Endodermal cell (in vitro differentiated cells): Measurements from ENCODE around the gene TUFM. TPM values are rescaled to one million over a fixed set of nuclear protein-coding genes. Genes with fewer than 3 reads are reported as not detected.

Experiments used
- DNase-seq: peaks from one replicate; pipeline ENCODE4 v3.0.0-alpha.2; 2017
- H3K27ac ChIP-seq: 2 replicates; pipeline ENCODE4 v1.5.1; 2013; ENCODE audit warnings: mild to moderate bottlenecking, low read depth, low read length, moderate library complexity
- H3K27me3 ChIP-seq: 2 replicates; pipeline ENCODE4 v1.6.1; 2013; ENCODE audit warnings: mild to moderate bottlenecking, low read length, moderate library complexity; ENCODE audit not compliant: insufficient read depth, control insufficient read depth, poor library complexity, severe bottlenecking
- H3K36me3 ChIP-seq: 2 replicates; pipeline ENCODE4 v1.7.0; 2013; ENCODE audit warnings: mild to moderate bottlenecking, low read length, moderate library complexity; ENCODE audit not compliant: control insufficient read depth, insufficient read depth
- H3K4me1 ChIP-seq: one replicate; pipeline ENCODE4 v1.7.0; 2013; ENCODE audit warnings: low read length; ENCODE audit not compliant: control insufficient read depth, insufficient read depth
- H3K4me3 ChIP-seq: 2 replicates; pipeline ENCODE4 v1.5.1; 2013; ENCODE audit warnings: mild to moderate bottlenecking, low read length, moderate library complexity
- H3K9ac ChIP-seq: 2 replicates; pipeline ENCODE4 v1.6.1; 2013; ENCODE audit warnings: mild to moderate bottlenecking, low read length, moderate library complexity; ENCODE audit not compliant: poor library complexity, severe bottlenecking; ENCODE audit errors: extremely low read depth
- H3K9me3 ChIP-seq: 2 replicates; pipeline ENCODE4 v1.6.1; 2013; ENCODE audit warnings: mild to moderate bottlenecking, low read length, moderate library complexity; ENCODE audit not compliant: control insufficient read depth
- H3K27ac Mint-ChIP-seq: 2 replicates; pipeline ENCODE4 v1.8.0; 2020; ENCODE audit warnings: mixed read lengths
- H3K27me3 Mint-ChIP-seq: 2 replicates; pipeline ENCODE4 v1.8.0; 2021; ENCODE audit warnings: mild to moderate bottlenecking, mixed read lengths; ENCODE audit not compliant: insufficient read depth
- H3K36me3 Mint-ChIP-seq: 2 replicates; pipeline ENCODE4 v1.8.0; 2020; ENCODE audit warnings: low read depth, mixed read lengths
- H3K4me1 Mint-ChIP-seq: 2 replicates; pipeline ENCODE4 v1.8.0; 2020; ENCODE audit warnings: mixed read lengths
- H3K4me3 Mint-ChIP-seq: 2 replicates; pipeline ENCODE4 v1.8.0; 2020; ENCODE audit warnings: mild to moderate bottlenecking, moderate library complexity, mixed read lengths
- H3K9me3 Mint-ChIP-seq: 2 replicates; pipeline ENCODE4 v1.8.0; 2020; ENCODE audit warnings: mild to moderate bottlenecking, mixed read lengths
- WGBS, 2 experiments: methylation state at CpG; one replicate each; pipeline versions ENCODE4 v1.1.5 to v1.1.7; 2013; ENCODE audit warnings: missing lambda C conversion rate in 2 of 2, mixed read lengths in 1 of 2; ENCODE audit not compliant: insufficient coverage in 1 of 2, insufficient read length in 1 of 2; 5-methylcytosine and 5-hydroxymethylcytosine counted together
- total RNA-seq, 2 donors: library from RNA; stranded (reverse); fragmentation: NEBNext Ultra II Directional in 1 of 2; extraction: Animal tissue kit (Norgen Biotek cat#: 25700) in 1 of 2; gene quantifications; 2 replicates in 1 of 2; 3 replicates in 1 of 2; pipeline ENCODE4 v1.2.1, GENCODE V29; 2021
- TF ChIP-seq, protein P1 (sequence below): fragments of 200-600 bp; sonication (generic); conservative IDR thresholded peaks from 2 replicates; pipeline ENCODE4 v1.5.0; 2021; ENCODE audit warnings: antibody characterized with exemption, mild to moderate bottlenecking

The TUFM gene
- total RNA-seq, 2 donors from 2014 or later, result 158 to 165 TPM

DNA sequence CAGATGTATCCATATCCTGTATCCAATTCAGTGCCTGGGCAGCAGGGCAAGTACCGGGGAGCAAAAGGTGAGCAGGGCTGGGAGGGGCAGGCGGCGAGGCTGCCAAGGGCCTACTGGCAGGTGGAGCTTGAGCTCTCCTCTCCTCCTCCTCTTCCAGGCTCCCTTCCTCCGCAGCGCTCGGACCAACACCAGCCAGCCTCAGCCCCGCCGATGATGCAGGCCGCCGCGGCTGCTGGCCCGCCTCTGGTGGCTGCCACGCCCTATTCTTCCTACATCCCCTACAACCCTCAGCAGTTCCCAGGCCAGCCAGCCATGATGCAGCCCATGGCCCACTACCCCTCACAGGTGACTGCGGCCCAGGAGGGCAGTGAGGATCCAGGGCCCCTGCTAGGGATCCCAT is 11.8 kb downstream of the TUFM start:
- Histone ChIP-seq H3K4me3 (no peak overlapping the region), H3K9ac (no peak overlapping the region), H3K4me1 (no peaks in the 10 kb centered on the region), H3K9me3 (no peaks in the 10 kb centered on the region), H3K27ac (no peak overlapping the region), H3K27me3 (no peaks in the 10 kb centered on the region), H3K36me3 (peaks cover 85% of the 10 kb centered on the region)
- no peak for DNase-seq
- Mint-ChIP-seq H3K4me1 (no peaks in the 10 kb centered on the region), H3K27me3 (no peaks in the 10 kb centered on the region), H3K4me3 (no peak overlapping the region), H3K9me3 (no peaks in the 10 kb centered on the region), H3K36me3 (peaks cover 87% of the 10 kb centered on the region), H3K27ac (no peak overlapping the region)
- 96% methylated on average over 14 of the region's 14 CpGs; no CpG with 5 or more reads in 1 of the 2 experiments for WGBS, 2 experiments
- TF ChIP-seq, protein P1, sequence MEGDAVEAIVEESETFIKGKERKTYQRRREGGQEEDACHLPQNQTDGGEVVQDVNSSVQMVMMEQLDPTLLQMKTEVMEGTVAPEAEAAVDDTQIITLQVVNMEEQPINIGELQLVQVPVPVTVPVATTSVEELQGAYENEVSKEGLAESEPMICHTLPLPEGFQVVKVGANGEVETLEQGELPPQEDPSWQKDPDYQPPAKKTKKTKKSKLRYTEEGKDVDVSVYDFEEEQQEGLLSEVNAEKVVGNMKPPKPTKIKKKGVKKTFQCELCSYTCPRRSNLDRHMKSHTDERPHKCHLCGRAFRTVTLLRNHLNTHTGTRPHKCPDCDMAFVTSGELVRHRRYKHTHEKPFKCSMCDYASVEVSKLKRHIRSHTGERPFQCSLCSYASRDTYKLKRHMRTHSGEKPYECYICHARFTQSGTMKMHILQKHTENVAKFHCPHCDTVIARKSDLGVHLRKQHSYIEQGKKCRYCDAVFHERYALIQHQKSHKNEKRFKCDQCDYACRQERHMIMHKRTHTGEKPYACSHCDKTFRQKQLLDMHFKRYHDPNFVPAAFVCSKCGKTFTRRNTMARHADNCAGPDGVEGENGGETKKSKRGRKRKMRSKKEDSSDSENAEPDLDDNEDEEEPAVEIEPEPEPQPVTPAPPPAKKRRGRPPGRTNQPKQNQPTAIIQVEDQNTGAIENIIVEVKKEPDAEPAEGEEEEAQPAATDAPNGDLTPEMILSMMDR, result no peak

DNA sequence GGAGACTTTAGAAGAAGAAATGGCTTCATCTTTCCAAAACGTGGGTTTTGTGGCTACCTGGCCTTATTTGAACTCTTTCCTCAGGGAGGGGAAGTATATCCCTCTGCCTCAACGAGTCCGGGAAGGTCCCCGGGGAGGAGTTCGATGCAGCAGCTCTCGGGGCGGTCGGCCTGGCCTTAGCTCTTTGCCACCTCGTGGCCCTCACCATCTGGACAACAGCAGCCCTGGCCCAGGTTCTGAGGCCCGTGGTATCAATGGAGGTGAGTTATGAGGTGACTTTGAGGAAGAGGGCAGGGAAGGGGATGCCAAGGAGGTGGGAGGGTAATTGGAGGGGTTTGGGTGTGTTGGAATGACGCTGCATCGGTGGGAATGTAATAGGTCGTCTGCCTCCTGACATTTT is 15.6 kb downstream of the TUFM start:
- H3K9me3 Mint-ChIP-seq, result no peaks in the 10 kb centered on the region
- TF ChIP-seq, protein P1, result no peak
- peak overlapping the region; percentile 20 for H3K27ac Mint-ChIP-seq
- Histone ChIP-seq H3K4me1 (no peaks in the 10 kb centered on the region), H3K9me3 (no peaks in the 10 kb centered on the region), H3K27ac (no peak overlapping the region), H3K27me3 (no peaks in the 10 kb centered on the region), H3K9ac (no peak overlapping the region), H3K36me3 (peaks cover 97% of the 10 kb centered on the region), H3K4me3 (no peak overlapping the region)
- H3K4me3 Mint-ChIP-seq, result no peak overlapping the region
- DNase-seq, result no peak
- 86 to 98% methylated on average over 9 to 11 of the region's 13 CpGs for WGBS, 2 experiments
- peaks cover 93% of the 10 kb centered on the region for H3K36me3 Mint-ChIP-seq
- H3K4me1 Mint-ChIP-seq, result peaks cover 8% of the 10 kb centered on the region
- H3K27me3 Mint-ChIP-seq, result no peaks in the 10 kb centered on the region

DNA sequence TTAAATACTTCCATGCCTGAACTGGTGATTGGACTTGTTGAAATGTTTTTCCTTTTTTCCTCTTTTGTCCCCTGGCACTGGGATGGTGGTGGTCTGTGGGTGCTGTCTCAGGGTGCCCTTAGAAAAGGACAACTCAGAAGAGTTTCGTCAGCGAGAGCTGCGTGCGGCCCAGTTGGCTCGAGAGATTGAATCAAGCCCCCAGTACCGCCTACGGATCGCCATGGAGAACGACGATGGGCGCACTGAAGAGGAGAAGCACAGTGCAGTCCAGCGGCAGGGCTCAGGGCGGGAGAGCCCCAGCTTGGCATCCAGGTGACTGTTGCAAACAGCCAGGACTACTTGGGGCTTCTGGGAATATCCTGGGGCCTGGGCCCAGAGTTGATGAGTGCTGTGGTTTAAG is 16.4 kb downstream of the TUFM start:
- H3K27ac ChIP-seq, result no peak overlapping the region
- no peaks in the 10 kb centered on the region for H3K27me3 ChIP-seq
- peaks cover 99% of the 10 kb centered on the region for H3K36me3 ChIP-seq
- no peaks in the 10 kb centered on the region for H3K4me1 ChIP-seq
- no peaks in the 10 kb centered on the region for H3K27me3 Mint-ChIP-seq
- H3K27ac Mint-ChIP-seq, result no peak overlapping the region
- peaks cover 91% of the 10 kb centered on the region for H3K36me3 Mint-ChIP-seq
- TF ChIP-seq, protein P1, result no peak
- 96 to 98% methylated on average over 11 to 13 of the region's 13 CpGs for WGBS, 2 experiments
- no peak overlapping the region for H3K4me3 Mint-ChIP-seq
- H3K9me3 ChIP-seq, result no peaks in the 10 kb centered on the region
- no peaks in the 10 kb centered on the region for H3K9me3 Mint-ChIP-seq
- no peak for DNase-seq
- H3K4me3 ChIP-seq, result no peak overlapping the region
- H3K9ac ChIP-seq, result no peak overlapping the region
- H3K4me1 Mint-ChIP-seq, result peaks cover 16% of the 10 kb centered on the region
